ENCODE measurements around the gene NCOA3. TPM values are rescaled to one million over a fixed set of nuclear protein-coding genes. Genes with fewer than 3 reads are reported as not detected.

NCOA3 gene
- total RNA-seq, 1 experiment from 2014 or later, result 13.7 TPM

- DNase-seq (ENCODE audit: low read depth), result no peak
These were observed 94.4 kb downstream of the NCOA3 start for GRCh38 chr20:47596003-47596571.

- no peak for DNase-seq (ENCODE audit: low read depth)
These were observed 95.4 kb downstream of the NCOA3 start for GRCh38 chr20:47597090-47597489.

- no peak for DNase-seq (ENCODE audit: low read depth)
These were observed 97.4 kb downstream of the NCOA3 start for GRCh38 chr20:47598911-47599744.

GRCh38 chr20:47600967-47601547 lies 99.4 kb downstream of the NCOA3 start:
- DNase-seq (ENCODE audit: low read depth), result no peak

GRCh38 chr20:47603260-47603659 lies 101.6 kb downstream of the NCOA3 start:
- DNase-seq (ENCODE audit: low read depth), result no peak

- no peak for DNase-seq (ENCODE audit: low read depth)
These were observed 104.2 kb downstream of the NCOA3 start for GRCh38 chr20:47605673-47606413.

- DNase-seq (ENCODE audit: low read depth), result no peak
These were observed 104.8 kb downstream of the NCOA3 start for GRCh38 chr20:47606414-47606982.

- DNase-seq (ENCODE audit: low read depth), result no peak
These were observed 105.4 kb downstream of the NCOA3 start for GRCh38 chr20:47606983-47607613.

GRCh38 chr20:47609001-47609400 lies 107.3 kb downstream of the NCOA3 start:
- no peak for DNase-seq (ENCODE audit: low read depth)

GRCh38 chr20:47610247-47610944 lies 108.7 kb downstream of the NCOA3 start:
- peak; percentile 71 for DNase-seq (ENCODE audit: low read depth)

- DNase-seq (ENCODE audit: low read depth), result no peak
These were observed 109.2 kb downstream of the NCOA3 start for GRCh38 chr20:47610945-47611250.

GRCh38 chr20:47611785-47612184 lies 110.1 kb downstream of the NCOA3 start:
- DNase-seq (ENCODE audit: low read depth), result no peak

- no peak for DNase-seq (ENCODE audit: low read depth)
These were observed 111.0 kb downstream of the NCOA3 start for GRCh38 chr20:47612670-47613069.

- no peak for DNase-seq (ENCODE audit: low read depth)
These were observed 113.1 kb downstream of the NCOA3 start for GRCh38 chr20:47614703-47615309.

- DNase-seq (ENCODE audit: low read depth), result no peak
These were observed 116.8 kb downstream of the NCOA3 start for GRCh38 chr20:47618479-47618878.

GRCh38 chr20:47620808-47621805 lies 119.4 kb downstream of the NCOA3 start:
- peak; percentile 27 for DNase-seq (ENCODE audit: low read depth)

- no peak for DNase-seq (ENCODE audit: low read depth)
These were observed 120.5 kb downstream of the NCOA3 start for GRCh38 chr20:47622118-47622665.

GRCh38 chr20:47623206-47623605 lies 121.5 kb downstream of the NCOA3 start:
- no peak for DNase-seq (ENCODE audit: low read depth)

GRCh38 chr20:47627540-47627939 lies 125.9 kb downstream of the NCOA3 start:
- no peak for DNase-seq (ENCODE audit: low read depth)

Data from Daoy (cell line).